Aorta (tissue), 5 donors: ENCODE results near the gene SRPK1. TPM values are rescaled to one million over a fixed set of nuclear protein-coding genes. Genes with fewer than 3 reads are reported as not detected.

Experiments
- ATAC-seq: fragments of 200-7000 bp; cut with Tn5 transposase; one replicate; pipeline ENCODE4 v1.9.1; 2022; ENCODE audit warnings: moderate library complexity; ENCODE audit not compliant: low FRiP score
- DNase-seq, 2 donors: peaks; one replicate each; pipeline ENCODE4 v3.0.0-alpha.2; 2020
- H3K27ac ChIP-seq, 2 donors: one replicate each; pipeline ENCODE4 v1.5.1; 2013; ENCODE audit warnings: low read length in 2 of 2, mild to moderate bottlenecking in 2 of 2, moderate library complexity in 2 of 2, control low read depth in 1 of 2, inconsistent platforms in 1 of 2, low read depth in 1 of 2
- H3K27me3 ChIP-seq, 2 donors: one replicate each; pipeline ENCODE4 v1.6.1; 2013; ENCODE audit warnings: control low read depth in 1 of 2, low read length in 1 of 2, mild to moderate bottlenecking in 1 of 2, moderate library complexity in 1 of 2; ENCODE audit not compliant: insufficient read depth in 2 of 2, control insufficient read depth in 1 of 2
- H3K36me3 ChIP-seq, 2 donors: one replicate each; pipeline ENCODE4 v1.6.1; 2013; ENCODE audit warnings: control low read depth in 1 of 2, low read length in 1 of 2, mild to moderate bottlenecking in 1 of 2; ENCODE audit not compliant: insufficient read depth in 2 of 2, control insufficient read depth in 1 of 2
- H3K4me1 ChIP-seq, 2 donors: one replicate each; pipeline ENCODE4 v1.6.1; 2013; ENCODE audit warnings: low read length in 2 of 2, control low read depth in 1 of 2, mild to moderate bottlenecking in 1 of 2, moderate library complexity in 1 of 2; ENCODE audit not compliant: insufficient read depth in 2 of 2, control insufficient read depth in 1 of 2
- H3K4me3 ChIP-seq, 2 donors: one replicate each; pipeline ENCODE4 v1.5.1; 2013; ENCODE audit warnings: low read length in 2 of 2, control low read depth in 1 of 2, mild to moderate bottlenecking in 1 of 2
- H3K9me3 ChIP-seq: one replicate; pipeline ENCODE4 v1.6.1; 2013; ENCODE audit warnings: mild to moderate bottlenecking, low read length; ENCODE audit not compliant: control insufficient read depth
- WGBS, 2 donors: extraction: QIAGEN DNeasy Blood & Tissue Kit; methylation state at CpG; one replicate each; pipeline ENCODE4 v1.1.7; 2013; 5-methylcytosine and 5-hydroxymethylcytosine counted together
- intact Hi-C, 2 donors: fragments of 100-400 bp; cut with DNase I; formaldehyde crosslinking; loops; one replicate each; pipeline versions ENCODE4 v1.14.2 to v1.15.0; 2022
- polyA plus RNA-seq, 2 donors: library from polyadenylated mRNA; stranded (reverse); fragments of 200-250 nt; gene quantifications; one replicate each; pipeline ENCODE4 v1.2.3, GENCODE V29; 2013
- total RNA-seq, 2 donors: library from RNA; stranded (reverse); fragmentation: NEBNext Ultra II Directional; extraction: Animal tissue kit (Norgen Biotek cat#: 25700); gene quantifications; one replicate each; pipeline ENCODE4 v1.2.1, GENCODE V29; 2021
- donor health status: healthy with polysubstance abuse.
- donor health status: Bipolar disorder and iron deficiency.
- donor health status: DM: no; HTN: no; CAD: no.
- donor health status: DM: no; HTN: no; CAD: no.
- donor health status: DM: yes; HTN: yes; CAD: no.

The SRPK1 gene
- total and polyA plus RNA-seq, 4 donors: 9.7 to 29.7 (median 20.4) TPM

- 91 to 92% methylated on average over 7 of the region's 7 CpGs for WGBS, 2 donors
- H3K9me3 ChIP-seq: no peaks in the 10 kb centered on the region
- H3K4me1 ChIP-seq: no peaks in the 10 kb centered on the region
- H3K36me3 ChIP-seq: peaks cover 0 to 3% of the 10 kb centered on the region in 2 donors
- DNase-seq (no peak), ATAC-seq (no peak)
- intact Hi-C loops: no loop called here
- H3K27me3 ChIP-seq: no peaks in the 10 kb centered on the region
- H3K4me3 ChIP-seq: no peak overlapping the region
- no peak overlapping the region for H3K27ac ChIP-seq
Observed at GRCh38 chr6:35833536-35833935, 87.4 kb downstream of the SRPK1 start.

GRCh38 chr6:35831257-35832007 is 89.5 kb downstream of the SRPK1 start:
- peaks cover 0 to 2% of the 10 kb centered on the region in 2 donors for H3K36me3 ChIP-seq
- H3K27me3 ChIP-seq: no peaks in the 10 kb centered on the region
- ATAC-seq (no peak), DNase-seq (no peak)
- no peak overlapping the region for H3K27ac ChIP-seq
- no peaks in the 10 kb centered on the region for H3K4me1 ChIP-seq
- H3K9me3 ChIP-seq: no peaks in the 10 kb centered on the region
- no peak overlapping the region for H3K4me3 ChIP-seq
- intact Hi-C loops: no loop called here
- 94% methylated on average over 5 of the region's 5 CpGs for WGBS, 2 donors

GRCh38 chr6:35829306-35829705 is 91.6 kb downstream of the SRPK1 start:
- WGBS, 2 donors: 93 to 95% methylated on average over 5 of the region's 5 CpGs
- intact Hi-C loops: no loop called here
- ATAC-seq: no peak
- H3K4me1 ChIP-seq: no peaks in the 10 kb centered on the region
- peaks cover 1% of the 10 kb centered on the region for H3K9me3 ChIP-seq
- H3K27ac ChIP-seq: no peak overlapping the region
- no peak overlapping the region for H3K4me3 ChIP-seq
- peaks cover 0 to 2% of the 10 kb centered on the region in 2 donors for H3K36me3 ChIP-seq
- H3K27me3 ChIP-seq: no peaks in the 10 kb centered on the region
- no peak for DNase-seq

- H3K36me3 ChIP-seq: no peaks in the 10 kb centered on the region
- H3K27ac ChIP-seq: no peak overlapping the region
- H3K9me3 ChIP-seq: peaks cover 1% of the 10 kb centered on the region
- no peaks in the 10 kb centered on the region for H3K4me1 ChIP-seq
- 82 to 88% methylated on average over 5 of the region's 5 CpGs for WGBS, 2 donors
- no peaks in the 10 kb centered on the region for H3K27me3 ChIP-seq
- ATAC-seq (no peak), DNase-seq (no peak)
- no peak overlapping the region for H3K4me3 ChIP-seq
- intact Hi-C loops: no loop called here
Observed at GRCh38 chr6:35824552-35825192, 96.2 kb downstream of the SRPK1 start.

GRCh38 chr6:35823601-35824000 is 97.3 kb downstream of the SRPK1 start:
- 81 to 86% methylated on average over 2 of the region's 2 CpGs for WGBS, 2 donors
- no peaks in the 10 kb centered on the region for H3K27me3 ChIP-seq
- no peak overlapping the region for H3K27ac ChIP-seq
- DNase-seq (no peak), ATAC-seq (no peak)
- H3K36me3 ChIP-seq: no peaks in the 10 kb centered on the region
- intact Hi-C loops: no loop called here
- no peaks in the 10 kb centered on the region for H3K4me1 ChIP-seq
- no peak overlapping the region for H3K4me3 ChIP-seq
- H3K9me3 ChIP-seq: peaks cover 1% of the 10 kb centered on the region

- no peaks in the 10 kb centered on the region for H3K36me3 ChIP-seq
- DNase-seq (no peak), ATAC-seq (no peak)
- no peaks in the 10 kb centered on the region for H3K27me3 ChIP-seq
- no peaks in the 10 kb centered on the region for H3K9me3 ChIP-seq
- intact Hi-C loops: no loop called here
- no peak overlapping the region for H3K27ac ChIP-seq
- no peak overlapping the region for H3K4me3 ChIP-seq
- no peaks in the 10 kb centered on the region for H3K4me1 ChIP-seq
Observed at GRCh38 chr6:35817515-35817914, 103.4 kb downstream of the SRPK1 start.

GRCh38 chr6:35811699-35811995 is 109.3 kb downstream of the SRPK1 start:
- Histone ChIP-seq H3K27me3 (no peaks in the 10 kb centered on the region), H3K9me3 (peaks cover 1% of the 10 kb centered on the region), H3K4me1 (no peaks in the 10 kb centered on the region), H3K27ac (no peak overlapping the region), H3K4me3 (no peak overlapping the region), H3K36me3 (no peaks in the 10 kb centered on the region)
- intact Hi-C loops: no loop called here
- WGBS, 2 donors: 63 to 65% methylated on average over 6 of the region's 6 CpGs
- ATAC-seq (no peak), DNase-seq (no peak)

- no peak overlapping the region for H3K4me3 ChIP-seq
- H3K27ac ChIP-seq: no peak overlapping the region
- 57 to 59% methylated on average over 14 of the region's 14 CpGs for whole genome bisulfite sequencing, 2 donors
- ATAC-seq (no peak), DNase-seq (no peak)
- intact Hi-C loops: no loop called here
- peaks cover 1% of the 10 kb centered on the region for H3K9me3 ChIP-seq
- H3K4me1 ChIP-seq: no peaks in the 10 kb centered on the region
- no peaks in the 10 kb centered on the region for H3K27me3 ChIP-seq
- no peaks in the 10 kb centered on the region for H3K36me3 ChIP-seq
Observed at GRCh38 chr6:35810971-35811698, 109.8 kb downstream of the SRPK1 start.

- 77 to 80% methylated on average over 5 of the region's 5 CpGs for WGBS, 2 donors
- ATAC-seq (no peak), DNase-seq (no peak)
- Histone ChIP-seq H3K9me3 (peaks cover 3% of the 10 kb centered on the region), H3K27me3 (no peaks in the 10 kb centered on the region), H3K4me3 (no peak overlapping the region), H3K36me3 (no peaks in the 10 kb centered on the region), H3K4me1 (no peaks in the 10 kb centered on the region), H3K27ac (no peak overlapping the region)
- intact Hi-C loops: no loop called here
Observed at GRCh38 chr6:35809809-35810208, 111.1 kb downstream of the SRPK1 start.
